Esophagus muscularis mucosa (tissue), 4 donors: ENCODE results near the gene DRP2.

ENCODE experiments used
- EP300 ChIP-seq: sonication (generic); formaldehyde crosslinking; IDR thresholded peaks from one replicate; pipeline ENCODE4 v1.6.1; 2017; ENCODE audit warnings: antibody characterized with exemption
- POLR2A ChIP-seq: fragments of 450-650 bp; IDR thresholded peaks from one replicate; pipeline ENCODE4 v1.6.1; 2017; ENCODE audit warnings: antibody characterized with exemption, moderate library complexity, mild to moderate bottlenecking, low read depth
- POLR2AphosphoS5 ChIP-seq, 2 donors: sonication (generic); formaldehyde crosslinking; IDR thresholded peaks; one replicate each; pipeline ENCODE4 v1.6.1; 2017; ENCODE audit warnings: antibody characterized with exemption in 2 of 2
- TF ChIP-seq, protein P1 (sequence below), 3 experiments: fragments of 200-600 bp in 2 of 3; fragments of 450-650 bp in 1 of 3; sonication (generic) in 2 of 3; IDR thresholded peaks; one replicate each; pipeline ENCODE4 v1.5.1; 2017 to 2019; ENCODE audit warnings: antibody characterized with exemption in 3 of 3, mild to moderate bottlenecking in 2 of 3, moderate library complexity in 1 of 3

DNA sequence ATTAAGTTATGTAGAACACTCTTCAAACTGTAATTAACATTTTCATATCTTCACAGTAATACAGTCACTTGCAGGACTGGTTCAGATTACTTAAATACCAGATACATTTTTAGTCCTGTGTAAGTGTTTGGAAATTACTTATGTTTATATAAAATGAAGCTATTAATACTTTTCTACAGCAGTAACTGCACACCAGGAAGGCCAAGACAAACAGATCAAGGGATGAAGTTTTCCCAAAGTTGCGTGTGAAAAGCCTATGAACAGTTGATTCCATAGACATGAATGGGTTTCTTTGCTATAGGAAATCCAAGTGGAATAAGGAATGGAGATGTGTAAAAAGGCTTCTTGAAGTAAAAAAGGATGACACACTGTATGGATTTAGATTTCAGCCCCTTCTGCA, 28.9 kb upstream of the DRP2 start:
- TF ChIP-seq POLR2A (no peak), POLR2AphosphoS5 (IDR thresholded peaks at IDR 0.05) (no peak), EP300 (no peak)
- TF ChIP-seq, protein P1, sequence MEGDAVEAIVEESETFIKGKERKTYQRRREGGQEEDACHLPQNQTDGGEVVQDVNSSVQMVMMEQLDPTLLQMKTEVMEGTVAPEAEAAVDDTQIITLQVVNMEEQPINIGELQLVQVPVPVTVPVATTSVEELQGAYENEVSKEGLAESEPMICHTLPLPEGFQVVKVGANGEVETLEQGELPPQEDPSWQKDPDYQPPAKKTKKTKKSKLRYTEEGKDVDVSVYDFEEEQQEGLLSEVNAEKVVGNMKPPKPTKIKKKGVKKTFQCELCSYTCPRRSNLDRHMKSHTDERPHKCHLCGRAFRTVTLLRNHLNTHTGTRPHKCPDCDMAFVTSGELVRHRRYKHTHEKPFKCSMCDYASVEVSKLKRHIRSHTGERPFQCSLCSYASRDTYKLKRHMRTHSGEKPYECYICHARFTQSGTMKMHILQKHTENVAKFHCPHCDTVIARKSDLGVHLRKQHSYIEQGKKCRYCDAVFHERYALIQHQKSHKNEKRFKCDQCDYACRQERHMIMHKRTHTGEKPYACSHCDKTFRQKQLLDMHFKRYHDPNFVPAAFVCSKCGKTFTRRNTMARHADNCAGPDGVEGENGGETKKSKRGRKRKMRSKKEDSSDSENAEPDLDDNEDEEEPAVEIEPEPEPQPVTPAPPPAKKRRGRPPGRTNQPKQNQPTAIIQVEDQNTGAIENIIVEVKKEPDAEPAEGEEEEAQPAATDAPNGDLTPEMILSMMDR (IDR thresholded peaks at IDR 0.05) = no peak
